HEK293 (cell line): Measurements from ENCODE around the gene TUBE1.

Experiments used
- CTCF ChIP-seq: fragments of 450-650 bp; formaldehyde crosslinking; IDR thresholded peaks from 2 replicates; pipeline ENCODE4 v1.5.1; 2016; ENCODE audit warnings: missing biosample characterization, missing genetic modification characterization
- HOXA7 ChIP-seq: sonication (generic); formaldehyde crosslinking; IDR thresholded peaks from 2 replicates; pipeline ENCODE4 v1.8.1; 2022; ENCODE audit warnings: missing genetic modification reagents, borderline replicate concordance
- KLF1 ChIP-seq: fragments of 450-650 bp; formaldehyde crosslinking; IDR thresholded peaks from 2 replicates; pipeline ENCODE4 v1.5.1; 2016; ENCODE audit warnings: missing biosample characterization, missing genetic modification characterization
- ZFHX2 ChIP-seq: fragments of 450-650 bp; formaldehyde crosslinking; conservative IDR thresholded peaks from 2 replicates; pipeline ENCODE4 v1.5.1; 2016; ENCODE audit warnings: missing biosample characterization, missing genetic modification characterization
- ZNF146 ChIP-seq: fragments of 450-650 bp; formaldehyde crosslinking; IDR thresholded peaks from 2 replicates; pipeline ENCODE4 v1.5.1; 2016; ENCODE audit warnings: missing biosample characterization, missing genetic modification characterization
- ZNF202 ChIP-seq: fragments of 450-650 bp; formaldehyde crosslinking; IDR thresholded peaks from 2 replicates; pipeline ENCODE4 v1.5.1; 2016; ENCODE audit warnings: missing biosample characterization, missing genetic modification characterization, borderline replicate concordance
- ZNF302 ChIP-seq: fragments of 450-650 bp; formaldehyde crosslinking; IDR thresholded peaks from 2 replicates; pipeline ENCODE4 v1.5.1; 2016; ENCODE audit warnings: missing biosample characterization, missing genetic modification characterization, low read depth
- ZNF433 ChIP-seq: fragments of 450-650 bp; formaldehyde crosslinking; IDR thresholded peaks from 2 replicates; pipeline ENCODE4 v1.5.1; 2016; ENCODE audit warnings: missing biosample characterization, missing genetic modification characterization, low read depth
- ZNF530 ChIP-seq: fragments of 450-650 bp; formaldehyde crosslinking; IDR thresholded peaks from 2 replicates; pipeline ENCODE4 v1.5.1; 2016; ENCODE audit warnings: low read depth, missing biosample characterization, missing genetic modification characterization
- ZNF596 ChIP-seq: fragments of 450-650 bp; IDR thresholded peaks from 2 replicates; pipeline ENCODE4 v1.5.0; 2018; ENCODE audit warnings: missing biosample characterization, mild to moderate bottlenecking, missing genetic modification characterization, moderate library complexity
- ZNF747 ChIP-seq: fragments of 450-650 bp; formaldehyde crosslinking; IDR thresholded peaks from 2 replicates; pipeline ENCODE4 v1.5.1; 2016; ENCODE audit warnings: missing biosample characterization, missing genetic modification characterization

GRCh38 chr6:112037783-112038216 is 49.5 kb downstream of the TUBE1 start:
- TF ChIP-seq ZNF530 (no peak), CTCF (tag by site-specific recombination) (no peak), ZNF747 (no peak), ZNF202 (tag by site-specific recombination) (no peak), ZNF433 (tag by site-specific recombination) (no peak), KLF1 (no peak), ZNF146 (tag by site-specific recombination) (no peak), HOXA7 (CRISPR knock-in tag) (no peak), ZNF596 (tag by site-specific recombination) (no peak), ZNF302 (tag by site-specific recombination) (no peak), ZFHX2 (tag by site-specific recombination) (no peak; the same call in 1 of the 2 replicates)
